Keratinocyte (primary cell): Measurements from ENCODE around the gene NEFH. TPM values are rescaled to one million over a fixed set of nuclear protein-coding genes. Genes with fewer than 3 reads are reported as not detected.

Source experiments
- DNase-seq: peaks from one replicate; pipeline ENCODE4 v3.0.0-alpha.2; 2011; ENCODE audit warnings: low read depth, missing footprints, low spot score
- FAIRE-seq: peaks from 2 replicates; lab custom pipeline; 2011; peaks lifted over from hg19 to GRCh38; lab: Jason Lieb, UNC
- H2AFZ ChIP-seq: 2 replicates; pipeline ENCODE4 v1.6.0; 2012; ENCODE audit warnings: low read length, control low read depth, inconsistent platforms; ENCODE audit not compliant: control insufficient read depth
- H3K27ac ChIP-seq: 2 replicates; pipeline ENCODE4 v1.5.1; 2011; ENCODE audit warnings: low read length; ENCODE audit not compliant: control insufficient read depth, insufficient read depth
- H3K27me3 ChIP-seq: 3 replicates; pipeline ENCODE4 v1.6.0; 2011; ENCODE audit warnings: low read length; ENCODE audit not compliant: control insufficient read depth, insufficient read depth; ENCODE audit errors: extremely low read depth
- H3K36me3 ChIP-seq, 2 experiments: 2 replicates in 1 of 2; 3 replicates in 1 of 2; pipeline ENCODE4 v1.5.1; 2011; ENCODE audit warnings: low read length in 2 of 2, mild to moderate bottlenecking in 1 of 2; ENCODE audit not compliant: control insufficient read depth in 2 of 2, insufficient read depth in 2 of 2; ENCODE audit errors: extremely low read depth in 1 of 2
- H3K4me1 ChIP-seq: 3 replicates; pipeline ENCODE4 v1.5.1; 2011; ENCODE audit warnings: low read length; ENCODE audit not compliant: control insufficient read depth, insufficient read depth; ENCODE audit errors: extremely low read depth
- H3K4me2 ChIP-seq: 3 replicates; pipeline ENCODE4 v1.6.0; 2011; ENCODE audit warnings: low read depth, low read length; ENCODE audit not compliant: control insufficient read depth, insufficient read depth; ENCODE audit errors: extremely low read depth
- H3K4me3 ChIP-seq, 3 experiments: fragments of 200-600 bp in 1 of 3; sonication (generic) in 1 of 3; 2 replicates in 2 of 3; 3 replicates in 1 of 3; pipeline ENCODE4 v1.5.1; 2011 to 2016; ENCODE audit warnings: low read length in 3 of 3, mild to moderate bottlenecking in 3 of 3, control low read depth in 2 of 3, inconsistent platforms in 1 of 3, low read depth in 1 of 3, mixed read lengths in 1 of 3, mixed run types in 1 of 3, moderate library complexity in 1 of 3; ENCODE audit not compliant: control insufficient read depth in 2 of 3, insufficient read depth in 2 of 3; ENCODE audit errors: extremely low read depth in 1 of 3
- H3K79me2 ChIP-seq: 2 replicates; pipeline ENCODE4 v1.6.0; 2012; ENCODE audit warnings: low read length; ENCODE audit not compliant: control insufficient read depth, insufficient read depth
- H3K9ac ChIP-seq: 3 replicates; pipeline ENCODE4 v1.6.0; 2011; ENCODE audit warnings: low read length; ENCODE audit not compliant: control insufficient read depth, insufficient read depth; ENCODE audit errors: extremely low read depth
- H3K9me1 ChIP-seq: 3 replicates; pipeline ENCODE4 v1.6.0; 2011; ENCODE audit warnings: low read length; ENCODE audit not compliant: control insufficient read depth, insufficient read depth; ENCODE audit errors: extremely low read depth
- H3K9me3 ChIP-seq: 2 replicates; pipeline ENCODE4 v1.5.1; 2012; ENCODE audit warnings: low read depth, low read length; ENCODE audit not compliant: control insufficient read depth
- H4K20me1 ChIP-seq: 3 replicates; pipeline ENCODE4 v1.6.0; 2011; ENCODE audit warnings: low read length; ENCODE audit not compliant: control insufficient read depth, insufficient read depth; ENCODE audit errors: extremely low read depth
- CTCF ChIP-seq, 3 experiments: IDR thresholded peaks in 1 of 3; conservative IDR thresholded peaks in 1 of 3; optimal IDR thresholded peaks in 1 of 3; 2 replicates in 2 of 3; 3 replicates in 1 of 3; pipeline versions ENCODE3 to v1.5.1; 2011; ENCODE audit warnings: low read length in 3 of 3, mild to moderate bottlenecking in 3 of 3, moderate library complexity in 2 of 3, control low read depth in 1 of 3, inconsistent platforms in 1 of 3; ENCODE audit not compliant: insufficient read depth in 2 of 3; ENCODE audit errors: extremely low read depth in 1 of 3
- EZH2 ChIP-seq: IDR thresholded peaks from one replicate; pipeline ENCODE4 v1.6.1; 2012; ENCODE audit warnings: inconsistent platforms, mild to moderate bottlenecking, low read length, moderate library complexity
- dilution Hi-C: fragments of 300-500 bp; cut with MboI; formaldehyde crosslinking; loops from one replicate; pipeline ENCODE4 v1.7.0; 2020; ENCODE audit warnings: low sequenced_read_pairs; ENCODE audit not compliant: extremely low pct_ligation_motif_present
- polyA plus RNA-seq, 5 experiments: library from polyadenylated mRNA; depleted of rRNA in 3 of 5; stranded (reverse) in 3 of 5; stranded (forward) in 1 of 5; unstranded in 1 of 5; fragments of >200 nt; gene quantifications; 1 replicate in 1 of 5; 2 replicates in 3 of 5; 3 replicates in 1 of 5; pipeline versions ENCODE4 v1.2.1 to v1.2.3, GENCODE V29; 2011 to 2012; ENCODE audit warnings: missing spikeins in 2 of 5, low read depth in 1 of 5, low replicate concordance in 1 of 5

NEFH gene
- polyA plus RNA-seq, 1 donor (not counting 4 experiments of a cell fraction or from before 2014, with no cell fraction given): 0.07 TPM

- Histone ChIP-seq H3K9me1 (no peaks in the 10 kb centered on the region), H3K27me3 (peaks cover 17% of the 10 kb centered on the region), H3K27ac (no peak overlapping the region), H3K4me1 (peaks cover 19% of the 10 kb centered on the region), H3K36me3 (no peaks in the 10 kb centered on the region), H4K20me1 (no peaks in the 10 kb centered on the region), H2AFZ (no peak overlapping the region), H3K9me3 (no peaks in the 10 kb centered on the region), H3K79me2 (no peaks in the 10 kb centered on the region), H3K9ac (no peak overlapping the region), H3K4me3 (no peak overlapping the region), H3K4me2 (no peak overlapping the region)
- TF ChIP-seq CTCF (optimal IDR thresholded peaks at IDR 0.05 in 1 of 3, IDR thresholded peaks at IDR 0.05 in 1 of 3, conservative IDR thresholded peaks at IDR 0.05 in 1 of 3; ENCODE audit: extremely low read depth in 1 of 3, insufficient read depth in 2 of 3, low read length in 3 of 3): no peak
- TF ChIP-seq EZH2: no peak
- dilution Hi-C loops: no loop called here
- no peak for DNase-seq
- FAIRE-seq: no peak
These were observed 7.0 kb upstream of the NEFH start for GRCh38 chr22:29473001-29473400.

DNA sequence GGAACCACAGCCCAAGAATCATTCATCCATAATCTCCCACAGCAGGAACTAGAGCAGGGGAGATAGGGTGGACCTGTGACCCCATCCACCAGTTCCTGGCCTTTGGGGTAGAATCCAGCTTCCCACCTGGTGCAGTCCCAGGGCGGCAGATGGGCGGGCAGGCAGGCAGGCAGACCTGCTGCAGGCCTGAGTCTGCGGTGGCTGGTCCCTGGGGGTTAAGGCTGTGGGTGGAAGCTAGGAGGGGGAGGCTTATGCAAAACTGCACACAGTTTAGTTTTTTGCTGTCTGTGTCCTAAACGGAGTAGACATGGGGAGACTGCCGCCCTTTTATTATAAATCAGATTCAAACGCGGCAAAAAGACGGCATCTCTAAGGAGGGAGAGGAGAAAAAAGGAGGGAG is 4.5 kb upstream of the NEFH start:
- Histone ChIP-seq H3K27ac (no peak overlapping the region), H3K9me1 (no peaks in the 10 kb centered on the region), H3K9ac (no peak overlapping the region), H3K4me2 (no peak overlapping the region), H3K4me3 (no peak overlapping the region), H4K20me1 (peaks cover 4% of the 10 kb centered on the region), H3K27me3 (peaks cover 42% of the 10 kb centered on the region), H2AFZ (no peak overlapping the region), H3K4me1 (no peaks in the 10 kb centered on the region), H3K79me2 (no peaks in the 10 kb centered on the region), H3K36me3 (no peaks in the 10 kb centered on the region), H3K9me3 (no peaks in the 10 kb centered on the region)
- FAIRE-seq (no peak), DNase-seq (no peak)
- dilution Hi-C loops: no loop called here
- TF ChIP-seq EZH2: no peak
- TF ChIP-seq CTCF (optimal IDR thresholded peaks at IDR 0.05 in 1 of 3, IDR thresholded peaks at IDR 0.05 in 1 of 3, conservative IDR thresholded peaks at IDR 0.05 in 1 of 3; ENCODE audit: extremely low read depth in 1 of 3, insufficient read depth in 2 of 3, low read length in 3 of 3): no peak
